Fibroblast of the aortic adventitia (primary cell): Measurements from ENCODE around the gene CBS. TPM values are rescaled to one million over a fixed set of nuclear protein-coding genes. Genes with fewer than 3 reads are reported as not detected.
"Not testable (repeated sequence)": the region's sequence is repeated elsewhere in the genome, so short reads cannot be mapped to it uniquely, and the experiment has no call there.

Source experiments
- DNase-seq: peaks from one replicate; pipeline ENCODE4 v3.0.0-alpha.2; 2010; ENCODE audit warnings: low read depth
- H3K4me3 ChIP-seq: 2 replicates; pipeline ENCODE4 v1.5.1; 2011; ENCODE audit warnings: low read depth, mild to moderate bottlenecking, control low read depth, low read length, moderate library complexity
- total RNA-seq: library from RNA; depleted of rRNA; stranded (reverse); fragments of >200 nt; gene quantifications from 2 replicates; pipeline ENCODE4 v1.2.3, GENCODE V29; 2012; ENCODE audit warnings: low replicate concordance

Gene CBS
- total RNA-seq: 63.3 and 87.1 TPM in 2 replicates

DNA sequence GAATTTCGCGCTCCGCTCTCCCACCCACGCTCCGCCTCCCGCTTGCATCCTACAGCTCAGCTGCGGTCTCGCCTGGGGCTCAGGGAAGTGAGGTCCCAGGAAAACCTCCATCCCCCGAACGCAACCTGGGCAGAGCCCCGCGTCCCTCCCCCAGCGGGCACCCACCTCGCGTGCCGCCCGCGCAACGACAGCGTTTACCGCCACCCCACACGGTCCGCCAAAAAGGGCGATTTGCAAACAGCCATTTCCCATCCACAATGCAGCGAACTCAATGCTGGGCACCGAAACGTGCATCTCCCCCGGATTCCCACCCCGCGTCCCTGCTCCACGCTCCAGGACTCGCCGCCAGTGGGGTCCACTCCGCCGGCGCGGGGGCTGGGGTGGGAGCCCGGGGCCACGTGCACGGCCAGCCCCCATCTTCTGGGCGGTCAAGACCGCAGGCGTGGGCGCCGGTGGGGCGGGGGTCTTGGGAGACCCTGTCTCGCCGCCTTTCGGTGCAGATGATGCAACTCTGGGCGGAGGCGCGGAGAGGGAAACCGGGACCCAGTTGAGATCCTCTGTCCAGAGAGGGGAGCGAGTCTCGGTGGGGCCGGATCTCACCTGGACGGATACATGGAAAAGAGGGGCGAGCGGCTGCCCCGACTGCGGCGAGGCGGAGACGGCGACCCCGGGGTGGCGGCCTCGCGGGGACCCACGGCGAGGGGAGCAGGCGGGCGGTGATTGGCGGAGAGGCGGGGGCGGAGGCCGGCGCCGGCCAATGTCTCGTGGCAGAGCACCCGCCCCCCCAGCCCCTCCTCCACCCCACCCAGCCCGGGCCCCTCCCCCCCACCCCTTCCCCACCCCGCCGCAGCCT, at the start of gene CBS:
CBS (minus strand) TSS at position 666 of the 853 bp plus-strand sequence. CDS start 3,642 bp downstream, outside the sequence.
- H3K4me3 ChIP-seq, DNase-seq: not testable (repeated sequence)

DNA sequence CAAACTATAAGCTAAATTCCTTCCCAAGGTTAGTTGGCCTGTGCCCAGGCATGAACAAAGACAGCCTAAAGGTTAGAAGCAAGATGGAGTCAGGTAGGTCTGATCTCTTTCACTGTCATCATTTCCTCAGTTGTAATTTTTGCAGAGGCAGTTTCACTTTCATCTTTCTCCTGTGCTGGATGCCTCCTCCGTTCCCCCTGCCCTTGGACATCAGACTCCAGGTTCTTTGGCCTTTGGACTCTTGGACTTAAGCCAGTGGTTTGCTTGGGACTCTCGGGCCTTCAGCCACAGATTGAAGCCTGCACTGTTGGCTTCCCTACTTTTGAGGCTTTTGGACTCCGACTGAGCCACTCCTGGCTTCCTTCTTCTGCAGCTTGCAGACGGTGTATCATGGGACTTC, 40.3 kb upstream of the CBS start:
- H3K4me3 ChIP-seq: not testable (repeated sequence)

DNA sequence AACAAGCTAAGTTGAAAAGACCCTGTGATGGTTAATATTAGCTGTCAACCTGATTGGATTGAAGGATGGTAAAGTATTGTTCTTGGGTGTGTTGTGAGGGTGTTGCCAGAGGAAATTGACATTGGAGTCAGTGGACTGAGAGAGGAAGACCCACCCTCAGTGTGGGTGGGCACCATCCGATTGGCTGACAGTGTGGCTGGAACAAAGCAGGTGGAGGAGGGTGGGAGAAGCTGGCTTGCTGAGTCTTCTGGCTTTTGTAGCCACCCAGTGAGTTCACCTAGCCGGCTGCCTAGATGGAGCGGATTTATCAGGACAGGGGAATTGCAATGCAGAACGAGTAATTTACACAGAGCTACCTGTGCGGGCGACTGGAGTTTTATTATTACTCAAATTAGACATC, 38.8 kb upstream of the CBS start:
- DNase-seq, H3K4me3 ChIP-seq: not testable (repeated sequence)

More for the DNA sequence above, 40.3 kb upstream of the CBS start:
- DNase-seq: not testable (repeated sequence)

DNA sequence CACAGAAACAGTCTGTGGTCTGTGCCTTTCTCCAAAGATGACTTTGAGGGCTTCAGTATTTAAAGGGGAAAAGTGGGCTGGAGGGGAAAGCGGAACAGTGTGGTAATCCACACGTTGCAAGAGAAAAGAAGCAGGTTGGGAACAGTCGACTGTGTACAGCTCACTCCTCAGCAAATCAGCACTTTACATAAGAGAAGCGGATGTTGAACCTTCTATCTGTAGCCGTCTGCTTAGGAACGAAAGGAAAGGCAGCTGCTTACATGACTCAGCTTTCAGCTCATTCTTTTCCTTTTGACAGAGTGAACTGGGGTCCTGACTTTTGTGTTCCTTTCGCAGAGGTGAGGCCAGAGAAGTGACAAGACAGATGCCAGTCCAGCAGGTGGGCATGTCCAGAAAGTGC, 33.4 kb upstream of the CBS start:
- not testable (repeated sequence) for H3K4me3 ChIP-seq, DNase-seq

DNA sequence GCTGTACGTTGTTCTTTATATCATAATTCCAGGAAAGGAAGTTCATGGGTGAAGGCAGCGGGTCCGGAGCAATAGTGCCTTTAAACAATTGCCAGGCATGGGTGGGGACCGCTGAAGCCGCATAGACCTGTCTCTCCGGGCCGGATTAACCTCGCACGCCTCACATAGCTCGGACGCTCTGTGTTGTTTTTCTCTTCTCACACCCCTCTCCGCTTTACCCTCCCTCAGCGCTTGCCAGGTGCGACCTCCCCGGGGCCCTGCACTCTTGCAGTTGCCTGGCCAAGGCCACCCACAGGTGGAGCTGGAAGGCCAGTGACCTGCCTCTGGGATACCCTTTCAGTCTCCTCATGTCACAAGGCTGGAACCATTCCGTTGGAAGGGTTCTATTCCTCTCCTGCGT, 32.5 kb upstream of the CBS start:
- H3K4me3 ChIP-seq, DNase-seq: not testable (repeated sequence)

DNA sequence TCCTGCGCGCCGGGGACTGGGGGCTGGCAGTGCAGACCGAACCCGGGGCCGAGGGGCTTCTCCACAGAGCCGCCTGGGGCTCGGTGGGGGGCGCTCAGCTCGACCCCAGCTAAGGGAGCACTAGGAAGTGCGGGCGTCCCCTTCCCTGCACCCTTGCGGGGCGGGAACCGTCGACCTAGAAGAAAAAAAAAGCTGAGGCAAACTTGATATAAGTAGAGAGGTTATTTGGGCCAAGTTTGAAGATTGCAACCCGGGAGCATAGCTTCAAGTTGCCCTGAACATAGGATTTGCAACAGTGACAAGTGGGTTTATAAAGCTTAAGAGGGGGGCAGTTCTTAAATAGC, 32.1 kb upstream of the CBS start:
- H3K4me3 ChIP-seq, DNase-seq: not testable (repeated sequence)

DNA sequence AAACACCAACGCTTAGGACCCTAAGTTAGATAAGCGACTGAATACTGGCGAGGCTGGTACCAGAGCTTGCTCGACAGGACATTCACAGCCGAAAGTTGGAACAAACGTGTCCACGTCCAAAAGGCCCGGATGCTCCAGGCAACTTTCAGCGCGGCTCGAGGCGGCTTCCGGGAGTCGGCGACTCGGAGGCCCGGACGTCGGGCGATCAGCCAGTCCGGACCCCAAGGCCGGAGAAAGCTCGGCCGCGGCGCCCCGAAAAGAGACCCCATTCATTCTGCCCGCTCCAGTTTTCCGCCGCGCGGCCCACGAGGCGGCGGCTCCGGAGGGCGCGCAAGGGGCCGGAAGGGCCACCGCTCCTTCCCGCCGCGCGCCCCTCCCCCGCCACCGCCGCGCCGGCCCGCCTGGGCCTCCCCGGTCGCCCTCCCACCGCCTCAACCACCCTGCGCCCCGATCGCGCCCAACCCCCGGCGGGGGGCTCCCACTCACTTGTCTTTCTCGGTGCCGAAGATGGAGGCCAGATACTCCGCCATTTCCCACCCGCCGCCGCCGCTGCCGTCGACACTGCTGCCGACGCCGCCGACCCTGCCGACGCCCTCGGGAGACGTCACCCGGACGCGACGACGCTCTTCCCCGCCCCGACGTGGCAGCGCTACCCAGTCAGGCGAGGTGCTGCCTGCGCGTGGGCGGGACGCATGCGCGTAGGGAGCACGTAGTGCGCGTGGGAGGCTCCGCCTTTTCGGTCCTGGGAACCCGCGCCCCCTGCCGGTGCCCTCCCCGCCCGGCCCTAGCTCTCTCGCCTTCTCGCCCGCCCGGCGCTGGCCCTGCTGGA, 31.5 kb upstream of the CBS start, which contains the start of gene U2AF1:
U2AF1 (minus strand) TSS at position 606 of the 829 bp plus-strand sequence; CDS start at position 530, 76 bp downstream.
- peak; percentile 0 for DNase-seq

DNA sequence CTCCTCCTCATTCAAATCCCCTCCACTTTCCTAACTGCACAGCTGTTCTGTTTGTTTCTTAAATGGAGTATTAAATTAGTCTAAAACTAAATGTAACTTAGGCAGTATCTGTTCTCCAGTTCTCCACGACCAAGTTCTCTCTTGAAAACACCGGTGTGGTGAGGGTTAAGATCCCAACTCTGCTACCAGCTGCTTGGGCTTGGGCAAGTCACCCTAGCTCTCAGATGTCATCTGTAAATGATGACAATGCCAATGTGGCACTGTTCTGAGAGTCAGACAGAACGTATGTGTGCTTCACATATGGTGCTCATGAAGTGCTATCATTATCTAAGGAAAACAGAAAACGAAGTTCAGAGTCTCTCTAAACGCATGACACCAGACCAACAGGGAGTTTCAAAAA, 29.0 kb upstream of the CBS start:
- not testable (repeated sequence) for H3K4me3 ChIP-seq, DNase-seq

More for the DNA sequence above, 31.5 kb upstream of the CBS start, which contains the start of gene U2AF1:
- peak within 1 kb of the TSS; percentile 58 for H3K4me3 ChIP-seq

DNA sequence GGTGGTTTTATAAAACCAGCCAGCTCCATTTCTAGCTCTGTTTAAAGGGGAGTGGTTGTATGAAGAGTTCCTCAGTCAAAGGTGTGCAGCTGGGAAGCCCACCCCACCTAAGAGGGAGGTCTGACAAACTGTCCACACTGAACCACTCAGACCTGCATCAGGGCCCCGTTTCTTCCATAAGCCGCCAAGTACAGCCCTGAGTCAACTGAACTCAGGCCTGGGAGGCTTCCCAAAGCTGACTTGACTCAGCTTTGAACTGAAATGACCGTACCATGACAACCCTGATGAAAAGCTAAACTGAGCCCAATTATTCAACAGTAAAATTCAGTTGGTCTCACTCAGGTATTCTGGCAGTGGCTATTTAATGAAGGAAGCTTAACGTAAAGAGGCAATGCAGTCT, 26.6 kb upstream of the CBS start:
- not testable (repeated sequence) for DNase-seq, H3K4me3 ChIP-seq

DNA sequence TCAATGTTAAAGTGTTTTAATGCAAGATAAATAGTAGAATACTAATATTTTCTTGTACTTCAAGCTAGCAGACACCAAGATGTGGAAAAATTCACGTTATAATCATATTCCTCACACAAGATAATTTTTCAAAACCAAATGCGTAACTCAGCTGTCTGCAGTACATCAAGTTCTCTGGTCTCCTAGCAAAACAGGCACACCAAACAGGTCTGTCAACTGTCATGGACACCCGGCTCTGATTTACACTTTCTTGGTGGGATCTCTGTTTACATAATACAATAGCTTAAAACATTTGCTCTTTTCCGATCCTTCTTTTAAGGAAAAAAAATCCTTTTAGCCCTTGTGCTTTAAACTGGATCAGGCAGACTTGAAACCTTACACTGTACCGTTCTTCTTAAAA, 26.0 kb upstream of the CBS start:
- not testable (repeated sequence) for H3K4me3 ChIP-seq, DNase-seq

DNA sequence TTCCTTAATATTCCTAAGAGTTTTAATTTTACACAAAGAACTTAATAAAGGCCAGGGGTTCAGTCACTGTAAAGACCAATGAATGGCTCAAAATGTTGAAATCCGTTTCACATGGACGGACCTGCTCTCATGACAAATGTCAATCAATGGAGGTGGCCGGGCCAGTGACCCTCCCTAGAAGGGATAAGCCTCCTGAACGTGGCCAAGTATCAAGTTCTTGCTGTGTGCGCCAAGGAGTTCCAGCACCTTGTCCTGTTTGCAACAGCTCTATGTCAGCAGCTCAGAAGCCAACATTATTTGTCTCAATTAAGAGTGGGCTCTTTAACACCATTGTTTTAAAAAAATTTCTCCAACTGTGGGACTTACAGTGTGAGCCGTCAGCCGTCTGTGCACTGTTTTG, 25.4 kb upstream of the CBS start:
- not testable (repeated sequence) for DNase-seq, H3K4me3 ChIP-seq

DNA sequence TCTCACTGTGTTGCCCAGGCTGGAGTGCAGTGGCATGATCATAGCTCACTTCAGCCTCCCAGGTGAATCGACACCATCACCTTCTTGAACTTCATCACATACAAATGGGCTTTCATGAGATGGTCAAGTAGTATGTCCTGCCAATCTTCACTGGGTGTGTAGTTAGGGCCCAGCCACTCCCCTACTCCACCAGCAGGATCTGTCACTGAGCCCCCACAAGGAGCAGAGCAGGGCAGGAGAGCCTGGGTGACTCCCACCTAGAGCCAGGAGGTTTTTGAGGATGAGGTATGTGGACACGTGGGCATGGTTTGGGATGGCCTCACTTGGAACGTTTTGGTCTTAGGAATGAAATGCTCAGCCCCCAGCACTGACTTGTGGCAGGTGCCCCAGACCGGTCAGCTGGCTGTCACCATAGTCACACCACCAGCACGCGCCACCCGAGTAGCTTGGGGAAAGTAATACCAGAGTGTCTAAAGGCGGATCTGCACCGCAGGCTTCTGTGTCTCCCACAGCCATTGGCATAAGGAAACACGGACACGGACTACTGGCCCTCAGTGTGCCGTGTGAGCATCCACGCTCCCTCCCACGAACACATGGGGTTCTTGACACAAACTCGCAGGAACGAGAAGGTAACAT, 16.5 kb upstream of the CBS start:
- not testable (repeated sequence) for H3K4me3 ChIP-seq, DNase-seq

DNA sequence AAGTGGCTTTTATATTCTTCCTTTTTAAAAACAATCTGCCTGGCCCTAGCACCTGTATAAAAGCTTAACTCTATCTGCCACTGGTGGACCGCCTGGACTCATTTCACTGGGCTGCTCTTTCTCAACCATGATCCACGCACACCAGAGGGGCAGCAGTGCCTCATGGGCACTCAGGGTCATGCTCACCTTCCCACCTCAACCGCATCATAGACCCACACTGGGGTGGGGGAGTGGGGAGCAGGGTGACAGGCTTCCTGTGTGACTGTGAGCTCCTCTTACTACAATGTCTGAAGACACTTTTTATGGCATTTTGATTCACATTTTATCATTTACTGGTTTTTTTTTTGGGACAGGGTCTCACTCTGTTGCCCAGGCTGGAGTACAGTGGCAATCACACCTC, 15.3 kb upstream of the CBS start:
- not testable (repeated sequence) for DNase-seq

DNA sequence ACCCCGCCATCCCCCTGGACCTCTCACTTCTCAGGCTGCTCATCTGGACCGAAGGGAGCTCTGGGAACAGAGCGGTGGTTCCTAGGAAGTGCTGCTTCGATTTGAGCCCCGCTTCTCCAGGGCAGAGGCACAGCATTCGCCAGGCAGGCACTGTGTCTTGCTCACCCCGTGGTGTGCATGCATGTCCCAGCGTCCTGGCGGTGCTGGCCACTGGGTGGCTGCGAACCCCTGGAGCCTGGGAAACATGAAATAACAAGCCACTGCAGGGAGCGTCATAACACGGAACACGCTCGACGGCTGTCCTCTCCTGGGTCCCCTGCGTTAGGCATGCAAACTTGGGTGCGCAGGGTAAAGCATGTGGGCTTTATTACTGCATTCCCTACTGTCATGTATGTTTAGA, 13.8 kb upstream of the CBS start:
- DNase-seq, H3K4me3 ChIP-seq: not testable (repeated sequence)

More for the DNA sequence above, 15.3 kb upstream of the CBS start:
- not testable (repeated sequence) for H3K4me3 ChIP-seq

DNA sequence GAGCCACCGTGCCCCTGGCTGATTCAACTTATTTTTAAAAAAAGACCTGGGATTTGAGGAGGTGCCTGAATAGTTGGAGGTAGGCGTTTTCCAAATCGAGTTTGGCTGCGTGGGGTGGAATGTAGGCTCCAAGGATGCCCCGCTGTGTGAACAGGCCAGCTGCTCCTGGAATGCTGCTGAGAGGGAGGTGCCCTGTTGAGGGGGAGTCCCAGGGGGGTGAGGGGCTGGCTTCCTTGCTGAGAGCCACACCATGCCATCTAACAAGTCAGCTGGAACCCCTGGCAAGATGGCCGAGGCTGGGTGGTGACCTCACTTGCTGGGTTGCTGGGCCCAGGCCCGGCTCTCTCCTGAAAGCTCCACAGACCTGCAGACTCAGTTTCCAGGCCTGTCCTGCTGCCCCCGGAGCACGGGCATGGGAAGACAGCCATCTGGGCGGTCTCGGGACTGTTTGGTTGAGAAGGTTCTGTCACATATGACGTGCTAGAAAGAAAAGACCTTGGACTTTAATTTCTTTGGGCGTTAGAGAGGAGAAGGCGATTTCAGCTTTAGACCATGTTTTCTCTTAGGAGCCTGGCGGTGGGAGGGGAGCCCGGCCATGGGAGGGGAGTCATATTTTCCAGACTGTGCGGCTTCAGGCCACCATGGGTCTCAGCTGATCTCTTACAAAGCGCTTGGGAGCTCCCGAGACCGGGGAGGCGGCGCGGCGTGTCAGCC, 7.1 kb upstream of the CBS start:
- DNase-seq, H3K4me3 ChIP-seq: not testable (repeated sequence)

DNA sequence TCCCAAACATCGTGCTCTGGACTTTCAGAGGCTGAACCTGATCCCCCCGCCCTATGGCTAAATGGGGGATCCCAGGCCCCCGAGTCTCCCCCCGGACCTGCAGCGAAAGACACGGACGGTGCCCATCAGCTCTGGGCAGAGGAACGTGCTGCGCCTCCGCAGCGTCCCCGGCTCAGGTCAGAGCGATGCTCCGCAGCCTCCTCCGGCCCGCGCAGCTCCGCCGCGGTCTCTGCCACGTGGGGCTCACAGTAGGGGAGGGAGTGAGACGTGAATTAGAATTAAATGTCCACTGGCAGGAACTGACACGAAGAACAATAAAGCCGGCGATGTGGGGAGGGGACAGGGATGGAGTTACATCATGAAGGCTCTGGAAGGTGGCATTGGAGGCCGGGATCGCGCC, 1.0 kb upstream of the CBS start:
- DNase-seq, H3K4me3 ChIP-seq: not testable (repeated sequence)

DNA sequence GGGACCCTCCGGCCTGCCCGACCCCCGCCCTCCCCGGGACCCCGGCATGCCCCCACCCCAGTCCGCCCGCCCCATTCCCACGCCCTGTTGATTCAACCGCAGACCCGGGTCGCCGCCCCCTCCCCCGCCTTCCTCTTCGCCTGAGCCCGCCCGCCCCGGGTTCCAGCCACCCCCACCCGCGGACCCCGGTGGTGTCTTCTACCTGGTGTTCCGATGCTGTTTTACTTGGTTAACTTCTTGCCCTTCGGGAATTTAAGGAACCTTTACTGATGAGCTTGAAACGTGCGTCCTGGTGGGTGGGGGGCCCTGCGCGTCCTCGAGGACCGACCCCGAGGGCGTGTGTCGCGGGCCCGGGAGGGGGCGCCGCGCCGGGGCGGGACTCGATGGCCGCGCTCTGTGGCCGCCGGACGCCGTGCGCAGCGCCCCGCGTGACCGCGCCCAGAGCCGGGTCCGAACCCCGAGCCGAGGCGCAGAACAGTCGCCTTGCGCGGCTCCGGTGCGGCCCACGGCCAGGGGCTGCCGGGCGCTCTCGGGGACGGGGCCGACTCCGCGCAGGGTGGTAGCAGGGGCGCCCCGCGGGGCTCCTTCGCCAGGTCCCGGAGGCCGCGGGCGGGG, 495 bp upstream of the CBS start:
- DNase-seq, H3K4me3 ChIP-seq: not testable (repeated sequence)
